ENCODE results near the gene VEGFB.

DNA sequence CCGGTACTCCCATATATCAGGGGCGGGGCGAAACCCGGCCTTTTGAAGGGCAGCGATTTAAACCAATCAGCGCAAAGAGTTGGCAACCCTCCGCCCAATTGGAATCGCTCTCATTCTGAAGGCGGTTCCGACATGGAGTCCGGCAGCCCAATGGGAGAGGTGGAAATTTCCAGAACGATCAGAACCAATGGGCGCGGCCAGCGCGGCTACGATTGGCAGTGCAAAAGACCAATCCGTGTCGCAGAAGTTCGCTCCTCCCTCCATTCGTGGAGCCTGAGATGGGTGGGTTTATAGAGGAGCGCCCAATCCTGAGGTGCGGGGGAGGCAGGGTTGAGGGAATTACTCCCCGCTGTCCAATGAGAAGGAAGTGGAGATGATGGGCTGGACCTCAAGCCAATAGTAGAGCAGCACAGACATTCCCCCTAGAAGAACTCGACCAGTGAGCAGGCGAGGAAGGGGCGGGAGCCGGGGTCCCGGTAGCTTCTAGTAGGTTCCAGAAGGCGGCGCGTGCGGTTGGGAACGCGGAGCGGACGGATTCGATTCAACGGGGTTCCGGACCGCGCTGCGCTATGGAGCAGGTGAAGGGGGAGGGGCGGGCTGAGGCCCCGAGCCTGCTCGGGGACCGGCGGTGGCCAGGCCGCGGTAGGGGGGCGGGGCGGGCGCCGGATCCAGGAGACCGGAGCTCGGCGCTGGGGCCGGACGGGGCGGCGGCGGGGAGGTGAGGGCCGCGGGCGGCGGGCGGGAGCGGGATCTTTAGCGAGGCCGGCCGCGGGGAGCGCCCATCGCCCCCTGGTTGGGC lies 48.5 kb upstream of the VEGFB start, which contains the start of gene STIP1:
- TF ChIP-seq, protein P1, sequence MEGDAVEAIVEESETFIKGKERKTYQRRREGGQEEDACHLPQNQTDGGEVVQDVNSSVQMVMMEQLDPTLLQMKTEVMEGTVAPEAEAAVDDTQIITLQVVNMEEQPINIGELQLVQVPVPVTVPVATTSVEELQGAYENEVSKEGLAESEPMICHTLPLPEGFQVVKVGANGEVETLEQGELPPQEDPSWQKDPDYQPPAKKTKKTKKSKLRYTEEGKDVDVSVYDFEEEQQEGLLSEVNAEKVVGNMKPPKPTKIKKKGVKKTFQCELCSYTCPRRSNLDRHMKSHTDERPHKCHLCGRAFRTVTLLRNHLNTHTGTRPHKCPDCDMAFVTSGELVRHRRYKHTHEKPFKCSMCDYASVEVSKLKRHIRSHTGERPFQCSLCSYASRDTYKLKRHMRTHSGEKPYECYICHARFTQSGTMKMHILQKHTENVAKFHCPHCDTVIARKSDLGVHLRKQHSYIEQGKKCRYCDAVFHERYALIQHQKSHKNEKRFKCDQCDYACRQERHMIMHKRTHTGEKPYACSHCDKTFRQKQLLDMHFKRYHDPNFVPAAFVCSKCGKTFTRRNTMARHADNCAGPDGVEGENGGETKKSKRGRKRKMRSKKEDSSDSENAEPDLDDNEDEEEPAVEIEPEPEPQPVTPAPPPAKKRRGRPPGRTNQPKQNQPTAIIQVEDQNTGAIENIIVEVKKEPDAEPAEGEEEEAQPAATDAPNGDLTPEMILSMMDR (IDR thresholded peaks at IDR 0.05) = peak; percentile 51
- no peak for TF ChIP-seq EZH2 (IDR thresholded peaks at IDR 0.05)
